ENCODE data around the gene HMGCL.

HMGCL gene

GRCh38 chr1:23816361-23816760 is 8.9 kb downstream of the HMGCL start:
- no peak overlapping the region for H2AFZ ChIP-seq (ENCODE audit: low read depth)
- no peaks in the 10 kb centered on the region for H3K4me1 ChIP-seq (ENCODE audit: low read depth, poor library complexity, severe bottlenecking)
- no peaks in the 10 kb centered on the region for H4K20me1 ChIP-seq (ENCODE audit: insufficient read depth)
- no peaks in the 10 kb centered on the region for H3K79me2 ChIP-seq (ENCODE audit: insufficient read depth, low read depth)
- TF ChIP-seq CTCF (conservative IDR thresholded peaks at IDR 0.05; ENCODE audit: low read depth, low read length): no peak
- no peak overlapping the region for H3K4me3 ChIP-seq (IDR thresholded peaks at IDR 0.05; ENCODE audit: insufficient read depth, low read depth, low read length)
- H3K9ac ChIP-seq: no peak overlapping the region
- H3K36me3 ChIP-seq (ENCODE audit: insufficient read depth): no peaks in the 10 kb centered on the region
- no peak overlapping the region for H3K4me2 ChIP-seq
- H3K27me3 ChIP-seq (ENCODE audit: insufficient read depth, low read depth): no peaks in the 10 kb centered on the region
- H3K27ac ChIP-seq: no peak overlapping the region

- peaks cover 11% of the 10 kb centered on the region for H3K4me1 ChIP-seq (ENCODE audit: low read depth, poor library complexity, severe bottlenecking)
- H3K4me3 ChIP-seq (IDR thresholded peaks at IDR 0.05; ENCODE audit: insufficient read depth, low read depth, low read length): no peak overlapping the region
Observed at GRCh38 chr1:23814016-23814415, 11.2 kb downstream of the HMGCL start.

GRCh38 chr1:23810818-23811540 is 14.2 kb downstream of the HMGCL start:
- no peaks in the 10 kb centered on the region for H4K20me1 ChIP-seq (ENCODE audit: insufficient read depth)
- no peak overlapping the region for H3K4me2 ChIP-seq
- no peaks in the 10 kb centered on the region for H3K36me3 ChIP-seq (ENCODE audit: insufficient read depth)
- H3K4me3 ChIP-seq (IDR thresholded peaks at IDR 0.05; ENCODE audit: insufficient read depth, low read depth, low read length): no peak overlapping the region
- H3K27me3 ChIP-seq (ENCODE audit: insufficient read depth, low read depth): no peaks in the 10 kb centered on the region
- H2AFZ ChIP-seq (ENCODE audit: low read depth): no peak overlapping the region
- H3K4me1 ChIP-seq (ENCODE audit: low read depth, poor library complexity, severe bottlenecking): peaks cover 21% of the 10 kb centered on the region
- H3K9ac ChIP-seq: no peak overlapping the region
- no peak overlapping the region for H3K27ac ChIP-seq
- peak; percentile 77 for TF ChIP-seq CTCF (conservative IDR thresholded peaks at IDR 0.05; ENCODE audit: low read depth, low read length)
- H3K79me2 ChIP-seq (ENCODE audit: insufficient read depth, low read depth): no peaks in the 10 kb centered on the region

More at GRCh38 chr1:23814016-23814415, 11.2 kb downstream of the HMGCL start:
- Histone ChIP-seq H3K36me3 (ENCODE audit: insufficient read depth) (no peaks in the 10 kb centered on the region), H2AFZ (ENCODE audit: low read depth) (no peak overlapping the region), H3K27me3 (ENCODE audit: insufficient read depth, low read depth) (no peaks in the 10 kb centered on the region), H3K79me2 (ENCODE audit: insufficient read depth, low read depth) (no peaks in the 10 kb centered on the region), H3K4me2 (no peak overlapping the region), H4K20me1 (ENCODE audit: insufficient read depth) (no peaks in the 10 kb centered on the region), H3K9ac (no peak overlapping the region), H3K27ac (no peak overlapping the region)
- no peak for TF ChIP-seq CTCF (conservative IDR thresholded peaks at IDR 0.05; ENCODE audit: low read depth, low read length)

GRCh38 chr1:23809751-23810171 is 15.5 kb downstream of the HMGCL start:
- H3K79me2 ChIP-seq (ENCODE audit: insufficient read depth, low read depth): no peaks in the 10 kb centered on the region
- H4K20me1 ChIP-seq (ENCODE audit: insufficient read depth): no peaks in the 10 kb centered on the region
- peaks cover 26% of the 10 kb centered on the region for H3K4me1 ChIP-seq (ENCODE audit: low read depth, poor library complexity, severe bottlenecking)
- no peak overlapping the region for H3K9ac ChIP-seq
- TF ChIP-seq CTCF (conservative IDR thresholded peaks at IDR 0.05; ENCODE audit: low read depth, low read length): peak; percentile 82
- peak overlapping the region; percentile 24; the same call in 1 of the 2 replicates for H2AFZ ChIP-seq (ENCODE audit: low read depth)
- H3K27ac ChIP-seq: 0 out of 2 replicates have a peak overlapping the region, but pooled peaks have one; percentile 19
- no peak overlapping the region for H3K4me2 ChIP-seq
- H3K4me3 ChIP-seq (IDR thresholded peaks at IDR 0.05; ENCODE audit: insufficient read depth, low read depth, low read length): no peak overlapping the region
- no peaks in the 10 kb centered on the region for H3K36me3 ChIP-seq (ENCODE audit: insufficient read depth)
- no peaks in the 10 kb centered on the region for H3K27me3 ChIP-seq (ENCODE audit: insufficient read depth, low read depth)

All from KMS-11 (cell line).